Ureter (tissue), 1 donor: ENCODE data around the gene CEP83. TPM values are rescaled to one million over a fixed set of nuclear protein-coding genes. Genes with fewer than 3 reads are reported as not detected.
"Not testable (repeated sequence)": the region's sequence is repeated elsewhere in the genome, so short reads cannot be mapped to it uniquely, and the experiment has no call there.

ENCODE experiments used
- DNase-seq: peaks from one replicate; pipeline ENCODE4 v3.0.0-alpha.2; 2020; ENCODE audit warnings: low spot score
- total RNA-seq: library from RNA; stranded (reverse); gene quantifications from one replicate; pipeline ENCODE4 v1.2.4, GENCODE V29; 2023
- donor health status: DM: yes; HTN: yes; CAD: no.

CEP83 gene
- total RNA-seq, 1 donor from 2014 or later, result 29.5 TPM

DNA sequence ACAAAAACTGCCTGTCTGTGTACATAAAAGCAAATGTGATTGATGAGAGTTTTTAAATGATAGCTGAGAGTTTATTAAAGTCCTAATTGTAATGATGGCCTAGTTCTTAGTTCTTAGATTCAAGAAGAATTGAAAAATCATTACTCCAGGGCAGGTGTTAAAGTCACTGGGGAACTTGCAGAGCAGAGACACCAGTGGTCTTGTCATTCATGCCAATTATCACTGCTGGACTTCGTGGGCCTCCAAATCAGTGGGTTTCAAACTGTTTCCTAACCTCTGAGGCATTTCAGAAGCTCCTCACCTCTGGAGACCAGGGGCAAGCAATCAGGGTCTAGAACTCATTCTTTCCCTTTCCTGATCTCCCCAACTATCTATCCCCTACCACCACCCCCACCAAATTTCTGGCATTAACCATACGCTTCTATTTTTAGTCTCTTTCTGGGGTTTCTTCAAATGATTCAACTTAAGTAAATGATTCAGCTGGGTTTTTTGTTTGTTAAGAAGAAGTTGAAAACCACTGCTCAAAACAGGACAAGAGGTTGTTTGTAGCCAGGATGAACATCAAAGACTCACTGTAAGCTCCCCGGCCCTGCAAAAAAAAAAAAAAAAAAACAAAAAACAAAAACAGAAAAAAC, 80.1 kb downstream of the CEP83 start:
- DNase-seq, result no peak

DNA sequence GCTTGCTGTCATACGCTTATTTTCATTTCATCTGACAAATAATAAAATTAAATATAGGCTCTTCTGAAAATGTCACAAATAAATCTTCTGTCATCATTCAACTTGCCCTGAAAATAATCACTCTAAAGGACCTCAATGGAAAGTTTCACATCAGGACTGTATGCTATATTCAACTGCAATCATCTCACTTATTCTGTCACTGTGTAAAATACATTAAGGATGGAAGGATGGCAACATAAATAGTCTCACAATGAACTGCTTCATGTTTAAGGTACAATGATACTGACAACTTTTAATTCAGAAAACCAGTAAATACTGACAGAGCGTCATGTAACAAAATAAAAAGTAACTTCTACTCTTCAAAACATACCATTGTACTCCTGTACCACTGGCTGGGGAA, 82.1 kb downstream of the CEP83 start:
- DNase-seq, result no peak

DNA sequence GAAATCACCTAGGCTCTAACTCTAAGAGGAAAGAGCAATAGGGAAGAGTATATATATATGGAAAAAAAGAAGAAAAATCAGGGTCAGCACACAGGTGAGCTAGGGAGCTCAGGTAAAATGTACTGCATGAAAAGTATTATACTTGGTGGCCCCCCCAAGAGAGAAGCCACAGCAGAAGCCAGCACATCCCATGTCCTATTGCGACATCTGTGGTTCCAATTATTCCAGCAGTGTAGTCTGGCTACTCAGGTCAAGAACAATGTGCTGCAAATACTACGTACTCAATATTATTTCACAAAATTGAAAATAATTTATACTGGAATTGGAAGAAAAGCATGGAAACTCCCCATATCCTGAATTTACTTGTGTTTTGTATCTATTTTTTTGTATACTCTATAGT, 85.5 kb downstream of the CEP83 start:
- no peak for DNase-seq

DNA sequence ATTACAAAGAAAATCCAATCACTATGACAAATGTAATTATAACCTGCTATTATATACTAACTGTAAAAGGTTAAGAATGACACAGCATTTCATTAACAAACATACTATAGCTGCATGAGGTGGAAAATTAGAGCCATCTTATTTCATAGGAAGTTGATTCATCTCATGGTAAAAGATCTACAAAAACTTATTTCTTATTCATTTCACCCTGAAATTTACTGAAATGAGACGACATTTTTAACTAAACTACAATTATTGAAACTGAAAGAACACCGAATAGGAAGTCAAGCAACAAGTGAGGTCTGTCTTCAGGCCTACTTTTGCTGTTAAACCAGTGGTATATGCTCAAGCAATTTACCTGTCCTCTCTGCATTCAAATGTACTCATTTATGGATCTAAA, 87.2 kb downstream of the CEP83 start:
- no peak for DNase-seq

DNA sequence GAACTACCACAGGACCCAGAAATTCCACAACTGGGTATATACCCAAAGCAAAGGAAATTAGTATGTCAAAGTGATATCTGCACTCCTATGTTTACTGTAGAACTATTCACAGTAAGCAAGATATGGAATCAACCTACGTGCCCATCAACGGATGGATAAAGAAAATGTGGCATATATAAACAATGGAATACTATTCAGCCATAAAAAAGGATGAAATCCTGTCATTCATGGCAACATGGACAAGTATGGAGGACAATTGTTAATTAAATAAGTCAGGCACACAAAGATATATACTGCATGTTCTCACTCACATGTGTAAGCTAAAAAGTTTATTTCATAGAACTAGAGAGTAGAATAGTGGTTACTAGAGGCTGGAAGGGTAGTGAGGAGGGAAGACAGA, 97.0 kb downstream of the CEP83 start:
- DNase-seq, result no peak

DNA sequence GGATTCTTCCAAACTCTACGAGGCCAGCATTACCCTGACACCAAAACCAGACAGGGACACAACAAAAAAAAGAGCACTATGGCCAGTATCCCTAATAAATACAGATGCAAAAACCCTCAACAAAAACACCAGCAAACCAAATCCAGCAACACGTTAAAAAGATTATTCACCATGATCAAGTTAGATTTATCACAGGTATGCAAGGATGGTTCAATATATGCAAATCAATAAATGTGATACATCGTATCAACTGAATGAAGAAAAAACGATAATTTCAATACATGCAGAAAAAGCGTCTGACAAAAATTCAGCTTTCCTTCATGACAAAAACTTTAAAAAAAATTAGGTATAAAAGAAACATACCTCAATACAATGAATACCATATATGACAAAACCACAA, 99.9 kb downstream of the CEP83 start:
- no peak for DNase-seq

DNA sequence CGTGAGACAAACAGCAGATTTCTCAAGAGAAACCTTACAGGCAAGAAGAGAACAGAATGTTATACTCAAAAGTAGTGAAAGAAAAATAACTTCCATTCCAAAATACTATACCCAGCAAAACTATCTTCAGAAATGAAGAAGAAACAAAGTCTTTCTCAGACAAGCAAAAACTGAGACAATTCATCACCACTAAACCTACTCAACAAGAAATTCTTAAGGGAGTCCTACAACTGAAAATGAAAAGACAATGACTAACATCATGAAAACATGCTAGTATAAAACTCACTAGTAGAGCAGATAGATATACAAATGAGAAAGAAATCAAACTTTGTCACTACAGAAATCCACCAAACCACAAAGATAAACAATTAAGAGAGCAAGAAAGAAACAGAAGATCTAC, 106.5 kb downstream of the CEP83 start:
- DNase-seq, result no peak

DNA sequence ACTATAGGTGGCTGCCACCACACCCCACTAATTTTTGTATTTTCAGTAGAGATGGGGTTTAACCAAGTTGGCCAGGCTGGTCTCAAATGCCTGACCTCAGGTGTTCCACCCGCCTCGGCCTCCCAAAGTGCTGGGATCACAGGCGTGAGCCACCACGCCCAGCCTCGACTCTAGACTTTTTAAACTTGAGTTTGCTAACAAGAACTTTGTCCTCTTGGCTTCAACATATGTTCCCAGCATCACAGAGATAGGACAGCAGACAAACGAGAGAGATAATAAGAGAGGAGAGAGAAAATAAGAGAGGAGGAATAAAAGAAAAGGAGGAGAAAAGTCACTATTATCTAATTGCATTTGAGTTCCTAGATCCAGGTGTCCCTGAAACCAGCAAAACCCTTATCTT, 119.1 kb downstream of the CEP83 start:
- DNase-seq, result no peak

DNA sequence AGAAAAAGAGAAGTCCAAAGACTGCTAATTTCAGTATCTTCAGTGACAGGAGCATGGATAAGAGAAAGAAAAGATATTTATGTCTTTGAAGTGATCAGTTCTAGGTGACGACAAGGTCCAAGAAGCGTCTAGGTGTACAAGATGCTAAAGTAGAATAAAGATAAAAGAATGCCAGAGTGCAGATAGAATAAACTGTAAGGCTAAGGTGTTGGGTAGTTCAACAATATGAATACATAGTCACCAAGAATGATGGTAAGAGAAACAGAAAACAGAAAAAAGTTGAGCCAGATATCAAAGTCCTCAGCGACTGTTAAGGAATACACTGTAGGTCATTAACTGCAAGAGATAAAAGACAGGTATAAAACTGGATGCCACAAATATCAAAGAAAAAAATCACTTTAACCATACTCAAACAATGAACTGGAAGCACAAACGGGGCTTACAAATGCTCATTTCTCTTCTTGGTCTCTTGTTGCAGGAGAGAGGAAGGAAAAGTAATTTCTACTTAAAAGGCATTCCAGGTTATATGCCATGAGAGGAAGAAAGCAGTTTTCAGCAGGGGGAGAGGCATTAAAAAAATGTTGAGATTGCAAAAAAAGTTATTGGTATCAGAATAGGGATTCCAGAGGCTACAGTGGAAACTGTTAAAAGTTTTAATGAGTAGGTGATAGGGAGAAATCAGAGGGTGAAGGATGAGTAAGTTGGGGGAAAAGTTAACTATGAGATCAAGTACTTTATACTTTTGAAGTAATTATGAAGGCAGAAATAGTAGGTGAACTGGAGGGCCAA, 121.5 kb downstream of the CEP83 start:
- no peak for DNase-seq

DNA sequence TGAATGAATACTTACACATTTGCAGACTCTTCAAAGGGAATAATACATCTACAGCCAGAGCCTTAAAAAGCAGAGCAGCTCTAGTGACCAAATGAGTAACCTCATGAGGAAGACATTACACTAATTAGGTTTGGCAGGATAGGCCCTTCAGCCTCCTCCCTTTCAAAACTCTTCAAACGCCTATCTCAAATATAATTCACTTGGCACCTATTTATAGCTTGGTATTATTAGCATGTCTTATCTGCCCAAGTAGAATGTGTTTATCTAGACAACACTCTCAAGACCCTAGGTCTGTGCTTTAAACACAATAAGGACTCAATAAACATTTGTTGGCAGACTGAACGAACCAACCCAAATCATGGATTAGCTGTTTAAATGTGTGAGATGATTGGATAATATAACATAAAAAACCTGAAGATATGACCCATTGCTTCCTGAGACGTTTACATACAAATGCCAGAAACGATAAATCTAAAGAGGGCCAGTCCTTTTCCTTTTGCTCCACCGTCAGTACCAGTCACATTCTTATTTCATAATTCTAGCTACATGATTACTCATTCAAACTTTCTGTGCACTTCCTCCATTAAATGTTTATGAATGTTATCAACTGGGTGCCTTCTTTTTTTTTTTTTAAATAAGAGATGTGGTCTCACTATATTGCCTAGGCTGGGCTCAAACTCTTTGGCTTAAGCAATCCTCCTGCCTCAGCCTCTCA, 123.3 kb downstream of the CEP83 start:
- DNase-seq, result no peak

DNA sequence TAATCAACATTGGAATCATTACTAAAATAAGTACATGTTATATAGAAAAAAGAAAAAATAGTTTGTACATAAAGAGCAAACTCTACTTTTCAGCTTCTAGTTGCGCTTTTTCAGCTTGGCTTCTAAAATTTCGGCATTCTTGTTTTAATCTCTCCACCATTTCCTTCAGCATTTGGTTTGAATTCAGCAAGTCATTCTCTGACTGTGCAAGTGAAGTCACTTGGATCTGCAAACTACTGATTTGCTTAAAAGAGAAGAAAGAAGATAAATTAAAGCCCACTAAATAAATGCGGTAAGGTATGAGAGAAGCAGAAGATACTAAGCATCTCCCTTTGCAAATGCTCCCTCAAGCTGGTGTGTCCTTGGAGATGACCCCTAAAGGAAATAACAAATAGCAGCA, 126.3 kb downstream of the CEP83 start:
- DNase-seq, result no peak

DNA sequence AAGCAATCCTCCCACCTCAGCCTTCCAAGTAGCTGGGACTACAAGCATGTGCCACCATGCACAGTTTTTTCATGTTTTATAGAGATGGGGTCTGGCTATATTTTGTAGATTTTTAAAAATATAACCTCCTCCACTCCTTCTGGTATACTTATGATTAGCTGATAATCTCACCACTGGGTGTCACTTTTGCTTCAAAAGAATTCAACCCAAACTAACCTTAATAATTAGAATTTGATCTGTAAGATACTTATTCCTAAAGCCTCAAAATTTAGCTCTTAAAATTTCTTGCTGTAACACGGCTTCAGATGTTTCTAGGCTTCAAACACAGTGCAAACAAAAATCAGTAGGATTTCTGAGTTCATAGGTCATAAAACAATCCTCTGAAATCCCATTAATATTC, 130.3 kb downstream of the CEP83 start:
- no peak for DNase-seq

DNA sequence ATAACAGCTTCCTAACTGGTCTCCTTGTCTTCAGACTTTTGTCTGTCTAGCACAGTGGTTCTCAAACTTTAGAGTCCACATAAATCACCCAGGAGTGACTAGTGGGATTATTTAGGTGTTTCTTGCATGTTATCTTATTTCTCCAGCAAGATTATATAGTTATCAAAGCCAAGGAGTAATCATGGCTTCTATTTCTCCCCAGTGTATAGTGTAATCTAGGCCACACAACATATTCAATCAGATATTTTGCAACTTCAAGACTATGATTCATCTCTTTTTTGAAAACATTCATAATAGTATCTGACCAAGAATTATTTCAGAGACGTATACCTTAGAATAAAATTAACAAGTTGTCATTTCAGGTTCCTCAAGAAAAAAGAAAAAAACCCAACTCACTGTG, 131.9 kb downstream of the CEP83 start:
- DNase-seq, result no peak

DNA sequence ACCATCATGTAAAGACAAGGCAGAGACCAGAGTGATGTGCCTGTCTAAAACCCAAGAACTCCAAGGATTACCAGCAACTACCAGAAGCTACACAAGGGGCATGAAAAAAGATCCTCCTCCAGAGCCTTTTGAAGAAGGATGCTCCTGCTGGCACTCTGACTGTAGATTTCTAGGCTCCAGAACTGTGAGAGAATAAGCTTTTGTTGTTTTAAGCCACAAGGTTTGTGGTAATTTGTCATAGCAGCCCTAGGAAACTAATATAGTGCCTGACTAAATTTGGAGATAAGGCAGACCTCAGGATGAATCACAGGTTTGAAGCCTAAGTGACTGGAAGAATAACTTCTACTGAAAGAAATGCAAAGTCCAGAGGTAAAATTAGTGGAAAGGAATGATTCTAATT, 132.9 kb downstream of the CEP83 start:
- DNase-seq, result no peak

DNA sequence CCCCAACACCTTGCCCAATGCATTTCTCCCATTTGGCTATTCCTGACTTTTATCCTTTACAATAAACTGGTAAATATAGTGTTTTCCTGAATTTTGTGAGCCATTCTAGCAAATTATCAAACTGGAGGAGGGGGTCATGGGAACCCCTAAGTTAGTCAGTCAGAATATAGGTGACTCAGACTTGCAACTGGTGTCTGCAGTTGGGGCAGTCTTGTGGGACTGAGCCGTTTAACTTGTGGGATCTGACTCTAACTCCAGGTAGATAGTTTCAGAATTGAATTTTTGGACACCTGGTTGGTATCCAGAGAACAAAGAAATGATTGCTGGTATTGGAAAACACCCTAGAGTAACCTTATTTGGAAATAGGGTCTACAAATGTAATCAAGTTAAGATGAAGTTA, 133.4 kb downstream of the CEP83 start:
- no peak for DNase-seq

DNA sequence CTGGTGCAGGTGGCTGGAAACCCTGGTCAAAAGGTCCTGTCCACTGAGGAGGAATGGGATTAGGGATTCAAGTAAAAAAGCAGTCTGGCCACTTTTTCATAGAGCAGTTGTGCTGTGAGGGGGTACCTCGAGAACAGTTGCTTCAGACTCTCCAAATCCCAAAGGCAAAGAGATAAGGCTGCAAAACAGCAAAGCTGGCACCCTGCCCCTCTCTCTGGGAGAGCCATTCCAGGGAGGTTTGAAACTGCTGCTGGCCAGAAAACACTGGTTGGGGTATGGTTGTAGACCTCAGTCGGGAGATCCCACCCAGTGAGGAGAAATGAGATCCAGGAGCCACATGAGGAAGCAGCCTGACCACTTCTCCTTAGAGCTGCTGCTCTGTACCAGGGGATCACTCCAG, 137.3 kb downstream of the CEP83 start:
- DNase-seq, result no peak

DNA sequence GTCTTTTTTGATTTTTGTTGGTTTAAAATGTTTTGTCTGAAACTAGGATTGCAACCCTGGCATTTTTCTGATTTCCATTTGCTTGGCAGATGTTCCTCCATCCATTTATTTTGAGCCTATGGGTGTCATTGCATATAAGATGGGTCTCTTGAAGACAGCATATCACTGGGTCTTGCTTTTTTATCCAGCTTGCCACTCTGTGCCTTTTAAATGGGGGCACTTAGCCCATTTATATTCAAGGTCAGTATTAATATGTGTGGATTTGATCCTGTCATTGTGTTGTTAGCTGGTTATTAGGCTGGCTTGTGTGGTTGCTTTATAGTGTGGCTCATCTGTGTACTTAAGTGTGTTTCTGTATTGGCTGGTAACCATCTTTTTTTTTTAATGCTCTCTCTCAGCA, 139.6 kb downstream of the CEP83 start:
- DNase-seq, result no peak

DNA sequence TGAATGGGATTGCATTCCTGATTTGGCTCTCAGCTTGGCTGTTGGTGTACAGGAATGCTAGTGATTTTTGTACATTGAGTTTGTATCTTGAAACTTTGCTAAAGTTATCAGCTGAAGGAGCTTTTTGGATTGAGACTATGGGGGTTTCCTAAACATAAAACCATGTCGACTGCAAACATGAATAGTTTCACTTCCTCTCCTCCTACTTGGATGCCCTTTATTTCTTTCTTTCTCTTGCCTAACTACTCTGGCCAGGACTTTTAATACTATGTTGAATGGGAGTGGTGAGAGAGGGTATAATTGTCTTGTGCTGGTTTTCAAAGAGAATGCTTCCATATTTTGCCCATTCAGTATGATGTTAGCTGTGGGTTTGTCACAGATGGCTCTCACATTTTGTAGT, 141.5 kb downstream of the CEP83 start:
- DNase-seq, result no peak

DNA sequence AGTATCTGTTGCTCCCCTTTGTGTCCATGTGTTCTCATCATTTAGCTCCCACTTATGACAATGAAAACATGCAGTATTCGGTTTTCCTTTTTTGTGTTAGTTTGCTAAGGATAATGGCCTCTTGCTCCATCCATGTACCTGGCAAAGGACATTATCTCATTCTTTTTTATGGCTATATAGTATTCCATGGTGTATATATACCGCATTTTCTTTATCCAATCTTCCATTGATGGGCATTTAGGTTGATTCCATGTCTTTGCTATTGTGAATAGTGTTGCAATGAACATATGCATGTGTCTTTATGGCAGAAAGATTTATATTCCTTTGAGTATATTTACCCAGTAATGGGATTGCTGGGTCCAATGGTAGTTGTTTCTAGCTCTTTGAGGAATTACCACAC, 143.1 kb downstream of the CEP83 start:
- not testable (repeated sequence) for DNase-seq

DNA sequence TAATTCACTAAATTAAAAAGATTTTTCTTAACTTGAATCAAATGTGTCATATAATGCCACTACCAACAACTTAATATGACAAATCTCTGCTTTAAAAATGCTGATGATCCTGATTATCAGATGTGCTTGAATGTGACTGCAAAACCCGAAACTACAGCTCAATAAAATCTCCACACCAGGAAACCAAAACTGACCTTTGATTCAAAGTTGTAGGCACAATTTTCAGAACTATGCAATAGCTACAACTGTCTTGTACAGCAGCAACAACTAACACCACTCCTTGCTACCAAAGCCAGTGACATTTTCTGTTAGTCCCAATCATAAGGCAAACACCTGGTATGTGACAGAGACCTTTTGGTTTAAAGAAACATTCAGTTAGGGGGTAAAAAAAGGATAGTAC, 147.3 kb downstream of the CEP83 start:
- DNase-seq, result no peak

DNA sequence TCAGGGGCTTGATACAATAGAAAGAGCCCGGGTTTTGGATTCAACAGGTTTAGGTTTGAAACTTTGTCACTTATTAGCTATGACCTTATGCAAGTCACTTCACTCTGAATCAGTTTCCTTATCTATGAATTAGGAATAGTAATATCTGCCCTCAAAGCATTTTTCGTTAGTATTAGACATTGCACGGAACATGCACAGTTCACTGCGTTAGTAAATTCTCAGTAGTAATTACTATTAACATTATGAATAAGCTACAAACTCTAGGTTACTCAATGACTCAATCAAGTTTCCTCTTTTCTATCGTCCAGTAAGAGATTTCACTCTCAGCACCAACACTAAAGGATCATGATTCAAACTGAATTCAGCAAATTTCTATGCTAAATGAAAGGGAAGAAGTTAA, 150.3 kb downstream of the CEP83 start:
- DNase-seq, result no peak

DNA sequence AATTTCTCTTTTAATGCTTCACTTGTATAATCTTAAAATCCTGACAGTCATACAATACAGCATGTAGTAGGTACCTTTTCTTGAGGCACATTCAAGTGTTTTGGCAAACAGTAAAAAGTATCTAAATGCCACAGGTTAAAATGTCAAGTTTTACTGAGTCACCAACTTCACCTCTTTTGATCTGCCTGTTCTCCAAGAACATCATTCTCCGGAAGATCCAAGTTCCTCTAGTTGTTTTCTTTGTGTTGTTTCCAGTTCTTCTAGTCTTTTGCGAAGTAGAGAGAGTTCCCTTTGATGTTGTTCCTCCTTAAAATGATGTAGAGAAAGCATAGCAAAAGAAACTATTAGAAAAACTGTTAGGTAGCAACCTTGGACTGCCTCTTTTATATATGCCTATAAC, 151.1 kb downstream of the CEP83 start:
- DNase-seq, result no peak
